Central memory CD4-positive, alpha-beta T cell (primary cell): ENCODE measurements around the gene SDHAF3.
"Not testable (repeated sequence)": the region's sequence is repeated elsewhere in the genome, so short reads cannot be mapped to it uniquely, and the experiment has no call there.

ENCODE experiments used
- DNase-seq: peaks from one replicate; pipeline ENCODE4 v3.0.0; 2022
- total RNA-seq, 3 experiments: gene quantifications; one replicate each; lab custom pipeline; 2026; lab: John Stamatoyannopoulos, UW

Gene SDHAF3
- 5.6 to 15.9 (median 9.8) reads per million in 3 experiments for total RNA-seq

DNA sequence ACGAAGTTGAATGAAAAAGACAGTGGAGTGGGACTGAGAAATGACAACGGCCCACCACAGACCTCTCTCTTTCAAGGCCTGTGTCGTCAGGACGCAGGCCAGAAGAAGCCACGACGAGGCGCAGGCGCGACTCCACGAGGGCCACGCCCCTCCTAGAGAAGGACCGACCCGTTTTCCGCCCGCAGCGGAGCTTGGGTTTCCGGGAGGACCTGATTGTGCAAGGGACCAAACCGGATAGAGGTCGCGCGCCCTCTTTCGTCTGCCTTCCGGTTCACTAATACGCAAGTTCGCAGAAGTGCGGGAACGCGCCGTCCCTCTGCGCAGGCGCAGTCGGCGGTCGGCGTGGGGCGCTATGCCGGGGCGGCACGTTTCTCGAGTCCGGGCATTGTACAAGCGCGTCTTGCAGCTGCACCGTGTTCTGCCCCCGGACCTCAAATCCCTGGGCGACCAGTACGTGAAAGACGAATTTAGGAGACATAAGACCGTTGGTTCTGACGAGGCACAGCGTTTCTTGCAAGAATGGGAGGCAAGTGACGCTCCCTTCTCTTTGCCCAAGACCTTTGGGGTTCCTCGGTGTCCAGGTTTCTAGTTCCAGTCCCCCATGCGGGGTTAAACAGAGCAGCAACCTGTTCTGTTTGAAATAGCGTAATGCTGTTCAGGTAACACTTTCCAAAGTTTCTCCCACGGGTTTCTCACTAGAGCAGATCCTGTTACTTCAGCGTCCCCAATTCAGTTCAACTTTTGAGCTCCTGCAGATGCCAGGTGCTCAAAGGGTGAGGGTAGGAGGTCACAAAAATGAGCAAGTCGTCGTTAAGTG, at the start of gene SDHAF3:
Gene SDHAF3 (plus strand): TSS at position 327 of the 817 bp plus-strand sequence. CDS start 26 bp downstream, at position 353.
- DNase-seq: peak; percentile 98

DNA sequence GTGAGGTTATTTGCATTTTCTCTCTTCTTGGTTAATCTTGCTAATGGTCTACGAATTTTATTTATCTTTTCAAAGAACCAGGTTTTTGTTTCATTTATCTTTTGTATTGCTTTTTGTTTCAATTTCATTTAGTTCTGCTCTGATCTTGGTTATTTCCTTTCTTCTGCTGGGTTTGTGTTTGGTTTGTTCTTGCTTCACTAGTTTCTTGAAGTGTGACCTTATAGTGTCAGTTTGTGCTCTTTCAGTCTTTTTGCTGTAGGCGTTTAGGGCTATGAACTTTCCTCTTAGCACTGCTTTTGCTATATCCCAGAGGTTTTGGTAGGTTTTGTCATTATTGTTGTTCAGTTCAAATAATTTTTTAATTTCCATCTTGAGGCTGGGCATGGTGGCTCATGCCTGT, 45.5 kb upstream of the SDHAF3 start:
- DNase-seq: not testable (repeated sequence)

DNA sequence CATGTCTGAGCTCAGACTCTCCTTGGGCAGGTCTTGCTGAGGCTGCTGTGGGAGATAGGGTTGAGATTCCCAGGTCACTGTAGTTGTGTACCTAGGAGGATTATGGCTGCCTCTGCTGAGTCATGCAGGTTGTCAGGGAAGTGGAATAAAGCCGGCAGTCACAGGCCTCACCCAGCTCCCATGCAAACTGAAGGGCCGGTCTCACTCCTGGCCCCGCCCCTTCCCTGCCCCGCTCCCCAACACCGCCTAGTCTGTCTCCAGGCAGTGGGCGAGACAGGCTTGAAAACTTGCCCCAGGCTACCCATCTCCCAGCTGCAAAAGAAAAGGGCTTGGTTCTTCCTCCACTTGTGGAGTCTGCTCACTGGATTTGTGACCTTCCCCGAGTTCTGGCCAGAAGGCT, 41.6 kb upstream of the SDHAF3 start:
- DNase-seq: no peak

DNA sequence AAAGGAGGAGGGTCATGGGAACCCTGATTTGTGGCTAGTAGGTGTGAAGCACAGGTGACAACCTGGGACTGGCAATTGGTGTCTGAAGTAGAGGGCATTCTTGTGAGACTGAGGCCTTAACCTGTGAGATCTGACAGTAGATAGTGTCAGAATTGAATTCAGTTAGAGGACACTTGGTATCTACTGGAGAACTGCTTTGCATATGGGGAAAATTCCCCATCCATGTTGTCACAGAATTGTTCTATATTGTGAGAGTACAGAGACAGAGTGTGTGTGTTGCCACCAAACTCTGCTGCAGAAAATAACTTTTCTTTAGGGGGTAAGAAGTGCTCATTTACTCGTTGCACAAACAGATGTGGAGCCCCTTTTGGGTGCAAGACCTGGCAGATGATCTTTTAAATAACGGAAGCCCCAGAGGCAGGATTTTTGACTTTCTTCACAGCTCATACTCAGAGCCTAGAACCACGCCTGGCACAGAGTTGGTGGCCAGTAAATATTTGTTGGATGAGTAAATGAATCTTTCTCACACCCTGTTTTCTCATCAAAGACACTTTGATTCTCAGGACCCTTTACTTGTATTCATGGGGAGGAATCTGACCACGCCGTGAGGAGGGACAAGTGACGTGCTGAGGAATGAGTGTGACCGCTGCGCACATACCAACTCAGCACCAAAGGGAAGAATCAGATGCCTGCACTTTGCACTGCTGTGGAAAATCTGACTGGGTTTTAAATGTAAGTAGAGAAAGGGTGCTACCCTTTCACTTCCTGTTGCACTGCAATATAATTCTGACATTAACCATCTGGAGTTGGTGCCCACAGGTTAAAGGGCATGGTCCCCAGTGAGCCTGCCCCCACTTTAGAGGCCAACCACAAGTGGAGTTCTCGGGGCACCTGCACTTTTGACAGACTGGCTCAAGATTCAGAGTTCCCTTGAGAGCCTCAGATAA, 39.2 kb upstream of the SDHAF3 start:
- DNase-seq: no peak

DNA sequence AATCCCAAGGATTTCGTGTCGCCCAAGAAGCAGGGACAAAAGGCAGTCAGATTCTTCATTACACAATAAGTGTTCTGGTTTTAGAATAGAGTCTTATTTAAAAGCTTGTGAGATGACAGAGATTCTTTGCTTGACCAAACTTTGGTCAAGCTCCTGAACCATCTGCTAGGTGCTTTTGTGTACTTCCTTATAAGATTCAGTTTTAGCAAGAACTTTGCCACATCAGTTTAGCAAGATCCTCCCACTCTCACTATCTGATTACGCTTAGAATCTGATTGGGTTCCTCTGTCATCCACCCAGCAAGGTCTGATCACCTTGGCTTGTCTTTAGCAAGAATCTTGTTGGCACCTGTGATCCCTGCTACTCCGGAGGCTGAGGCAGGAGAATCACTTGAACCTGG, 38.2 kb upstream of the SDHAF3 start:
- no peak for DNase-seq

DNA sequence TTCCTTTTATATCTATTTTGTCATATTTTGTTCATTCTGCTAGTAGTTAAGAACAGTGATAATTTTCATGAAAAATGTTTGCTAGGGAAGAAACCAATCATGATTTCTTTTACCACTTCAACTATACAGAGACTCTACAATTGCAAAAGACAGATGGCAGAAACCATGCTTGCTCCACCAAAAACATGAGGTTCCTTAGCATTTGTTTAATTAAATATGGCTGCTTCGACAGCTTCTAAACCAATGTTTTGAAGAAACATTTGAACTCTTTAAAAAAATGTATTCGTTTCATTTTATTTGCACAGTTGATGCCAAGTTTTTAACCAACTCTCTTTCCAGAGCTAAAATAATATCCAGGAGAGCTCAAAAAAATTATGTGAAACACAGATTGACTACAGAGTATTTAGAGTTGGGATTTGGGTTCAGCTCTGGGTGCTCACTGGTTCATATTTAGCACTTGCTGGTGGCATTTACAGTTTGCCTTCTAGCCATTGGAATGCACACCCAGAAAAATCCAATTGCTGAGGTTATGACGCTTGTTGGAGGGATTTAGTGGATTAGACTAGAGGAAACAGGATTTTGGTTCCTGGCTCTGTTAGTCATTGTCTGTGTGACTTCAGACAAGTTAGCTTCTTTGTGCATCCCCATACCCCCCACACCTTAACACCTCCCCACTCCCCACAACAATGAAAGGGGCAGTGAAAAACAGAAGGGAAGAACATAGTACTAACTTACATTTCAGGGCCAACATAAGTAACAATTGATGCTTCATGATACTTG, 35.8 kb upstream of the SDHAF3 start:
- no peak for DNase-seq

DNA sequence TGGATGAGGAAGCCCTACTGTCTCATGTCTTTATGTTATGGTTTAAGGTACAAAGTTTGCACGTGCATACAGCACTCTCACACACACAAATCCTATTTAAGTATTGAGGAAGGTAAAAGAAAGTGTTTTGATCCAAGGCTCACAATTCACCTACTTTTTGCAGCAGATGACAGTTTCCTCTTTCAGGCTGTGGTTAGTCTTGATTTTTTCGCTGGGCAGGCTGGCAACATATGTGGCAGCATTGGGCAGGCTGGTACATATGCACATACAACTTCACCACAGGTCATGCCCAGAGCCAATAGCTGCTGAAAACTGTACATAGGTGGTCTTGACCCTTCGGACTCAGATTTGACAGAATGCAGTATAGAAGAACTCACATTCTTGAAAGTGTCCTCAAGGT, 29.1 kb upstream of the SDHAF3 start:
- no peak for DNase-seq

DNA sequence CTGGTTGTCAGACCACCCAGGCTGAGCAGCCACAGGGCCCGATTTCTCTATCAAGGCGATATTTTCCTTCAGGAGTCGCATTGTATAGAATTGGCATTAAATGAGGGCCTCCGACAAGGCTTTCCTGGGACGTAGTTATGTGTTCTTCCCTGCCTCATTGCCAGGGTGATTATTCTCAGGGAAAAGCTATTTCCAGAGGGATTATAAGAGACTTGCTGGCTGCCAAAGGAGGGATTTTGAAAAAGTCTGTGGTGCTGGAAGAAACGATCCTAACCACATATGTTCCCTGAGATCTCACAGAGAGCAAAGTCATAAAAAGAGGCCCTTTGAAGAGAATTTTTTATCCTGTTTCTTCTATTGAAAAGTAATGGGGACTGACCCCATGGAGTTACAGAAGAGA, 27.7 kb upstream of the SDHAF3 start:
- DNase-seq: no peak

DNA sequence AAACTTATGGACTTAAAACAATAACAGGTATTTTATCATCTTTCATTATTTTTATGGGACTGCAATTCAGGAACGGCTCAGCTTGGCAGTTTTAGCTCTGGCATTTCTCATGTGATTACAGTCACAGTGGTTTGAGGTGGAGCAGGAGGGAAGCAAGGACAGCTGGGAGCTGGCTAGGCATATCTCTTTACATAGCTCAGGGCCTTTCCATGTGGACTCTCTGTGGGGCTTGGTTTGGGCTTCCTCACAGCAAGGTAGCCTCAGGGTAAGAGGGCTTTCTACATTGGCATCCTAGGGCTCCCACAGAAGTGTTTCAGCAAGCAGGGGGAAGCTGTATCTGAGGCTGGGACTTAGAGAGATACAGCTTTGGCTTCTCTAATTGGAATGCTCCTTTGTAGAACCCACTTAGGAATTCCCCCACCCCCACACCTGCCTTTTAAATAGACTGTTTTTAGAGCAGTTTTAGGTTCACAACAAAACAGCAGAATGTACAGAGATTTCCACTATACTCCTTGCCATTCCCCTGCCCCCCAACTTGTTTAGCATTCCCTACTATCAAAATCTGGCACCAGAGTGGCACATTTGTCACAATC, 26.6 kb upstream of the SDHAF3 start:
- DNase-seq: no peak

DNA sequence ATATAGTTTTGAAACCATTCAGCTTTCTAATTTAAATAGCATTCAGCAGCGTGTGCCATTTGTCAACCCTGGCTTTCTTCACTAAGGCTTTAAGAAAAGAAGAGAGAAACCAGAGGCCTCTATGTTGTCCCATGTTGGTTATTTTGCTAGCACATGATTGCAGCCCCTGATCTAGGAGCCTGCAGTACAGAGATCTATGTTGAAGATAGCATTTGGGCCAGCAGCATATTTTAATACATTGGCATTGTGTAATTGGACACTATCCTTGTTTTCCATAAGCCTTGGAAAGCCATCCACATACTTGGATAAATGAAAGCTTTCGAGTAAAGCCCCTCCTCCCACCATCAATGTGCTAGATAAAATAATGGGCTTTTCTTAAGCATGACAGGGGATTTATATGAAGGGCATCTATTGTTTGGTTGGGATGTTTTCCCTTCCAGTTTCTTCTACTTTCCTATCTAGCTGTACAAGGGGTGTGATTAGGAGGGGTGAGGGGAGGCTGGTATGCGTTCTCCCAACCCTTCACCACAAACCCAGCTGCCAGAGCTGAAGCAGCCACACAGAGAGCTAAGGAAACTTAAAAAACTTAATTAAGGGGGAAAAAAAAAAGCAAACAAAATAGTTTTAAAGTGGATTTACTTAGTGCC, 23.1 kb upstream of the SDHAF3 start:
- DNase-seq: no peak

DNA sequence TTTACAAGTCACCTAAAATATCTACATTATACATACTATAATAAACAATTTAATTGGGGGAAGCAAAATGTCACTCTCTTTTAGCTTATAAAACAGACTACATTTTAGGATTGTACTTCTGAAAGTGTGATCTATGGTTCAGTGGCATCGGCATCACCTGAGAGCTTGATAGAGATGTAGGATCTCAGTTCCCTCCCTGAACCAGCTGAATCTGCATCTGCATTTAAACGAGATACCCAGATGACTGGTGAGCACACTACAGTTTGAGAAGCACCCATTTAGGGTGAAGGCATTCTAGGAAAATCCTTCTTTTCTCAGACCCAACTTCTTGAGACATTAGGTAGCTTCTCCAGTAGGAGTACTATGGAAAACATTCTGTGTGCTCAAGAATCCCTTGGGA, 21.5 kb upstream of the SDHAF3 start:
- no peak for DNase-seq

DNA sequence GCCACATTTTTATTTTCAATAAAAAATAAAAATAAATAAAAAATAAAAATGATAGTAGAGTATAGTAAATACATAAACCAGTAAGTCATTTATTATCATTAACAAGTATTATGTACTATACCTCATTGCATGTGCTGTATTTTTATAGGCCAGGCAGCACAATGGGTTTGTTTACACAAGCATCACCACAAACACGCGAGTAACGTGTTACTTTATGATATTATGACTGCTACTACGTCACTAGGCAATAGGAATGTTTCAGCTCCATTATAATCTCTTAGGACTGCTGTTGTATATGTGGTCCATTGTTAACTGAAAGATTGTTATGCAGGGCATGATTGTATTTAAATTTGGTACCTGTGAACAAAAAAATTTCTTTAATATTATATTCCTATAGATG, 20.8 kb upstream of the SDHAF3 start:
- DNase-seq: no peak

DNA sequence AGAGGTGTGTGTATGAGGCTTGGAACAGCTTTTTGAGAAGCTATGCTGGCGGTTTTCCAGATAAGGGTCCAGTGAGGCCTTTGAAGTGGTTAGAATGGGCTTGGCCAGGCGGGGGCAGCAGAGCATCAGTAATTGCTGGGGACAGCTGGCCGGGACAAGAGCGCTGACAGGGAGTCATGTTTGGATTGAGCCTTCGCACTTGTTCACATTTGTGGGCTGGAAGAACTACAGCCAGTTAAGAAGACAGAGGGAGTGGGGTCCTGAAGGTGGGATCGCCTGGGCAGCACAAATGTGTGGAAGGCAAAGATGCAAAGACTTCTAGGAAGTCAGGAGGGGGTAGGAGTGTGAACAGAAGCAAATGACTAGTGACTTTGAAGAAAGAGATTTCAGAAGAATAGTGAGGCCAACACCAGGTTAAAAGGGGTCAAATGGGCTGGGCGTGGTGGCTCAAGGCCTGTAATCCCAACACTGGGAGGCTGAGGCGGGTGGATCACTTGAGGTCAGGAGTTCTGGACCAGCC, 12.7 kb upstream of the SDHAF3 start:
- DNase-seq: peak; percentile 41

DNA sequence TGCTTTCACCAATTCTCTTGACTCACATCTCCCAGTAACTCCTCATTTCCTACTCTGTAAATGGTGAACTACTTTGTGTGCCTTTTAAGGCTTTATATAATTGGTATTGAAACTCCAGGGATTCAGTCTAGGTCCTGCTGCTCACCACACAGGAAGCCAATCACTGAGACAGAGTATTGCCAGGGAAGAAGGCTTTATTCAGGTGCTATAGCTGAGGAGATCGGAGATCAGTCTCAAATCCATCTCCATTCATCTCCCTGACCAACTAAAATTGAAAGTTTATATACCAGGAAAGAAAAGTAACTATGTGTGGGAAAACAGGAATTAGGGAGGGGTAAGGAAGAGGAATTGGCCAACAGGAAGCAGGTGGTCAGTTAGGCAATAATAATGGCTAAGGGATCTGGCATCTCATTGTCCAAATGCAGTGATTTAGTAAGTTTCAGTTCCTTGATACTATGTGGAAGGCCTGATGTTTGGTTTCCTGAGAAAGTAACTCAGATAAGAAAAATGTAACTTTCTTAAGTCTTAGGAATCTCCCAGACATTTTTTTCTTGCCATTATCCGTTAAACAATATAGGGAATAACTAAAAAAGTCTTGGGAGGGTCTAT, 10.2 kb upstream of the SDHAF3 start:
- no peak for DNase-seq

DNA sequence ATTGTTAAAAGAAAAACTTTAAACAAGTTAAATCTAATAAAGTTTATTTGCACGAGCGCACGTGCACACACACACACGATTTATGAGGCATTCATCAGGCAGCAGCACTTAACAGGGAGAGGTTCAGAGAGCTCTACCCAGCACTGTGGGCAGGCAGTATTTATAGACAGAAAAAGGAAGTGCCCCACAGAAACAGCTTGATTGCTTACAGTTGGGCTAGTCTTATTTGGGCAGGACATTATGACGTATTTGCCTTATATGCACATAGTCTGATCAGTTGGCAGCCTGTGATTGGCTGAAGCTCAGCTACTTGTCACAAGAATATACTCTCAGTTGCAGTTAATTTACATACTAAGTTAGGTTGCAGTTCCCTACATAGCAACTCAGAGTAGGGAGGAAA, 1.2 kb upstream of the SDHAF3 start:
- DNase-seq: no peak

DNA sequence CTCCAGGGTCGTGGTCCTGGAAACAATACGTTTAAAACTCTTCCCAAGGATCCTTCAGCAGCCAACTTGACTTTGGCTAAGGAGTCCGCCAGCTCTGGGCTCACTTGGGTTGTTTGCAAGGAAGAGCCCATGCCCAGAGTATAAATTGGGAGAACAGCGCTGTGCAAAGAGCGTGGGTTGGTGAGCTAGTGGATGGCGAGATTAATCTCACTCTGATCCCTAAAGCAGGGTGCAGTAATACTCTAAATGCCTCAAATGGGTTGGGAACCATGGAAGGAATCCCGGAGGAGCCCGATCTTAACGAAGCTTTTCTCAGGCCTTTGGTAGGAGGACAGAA, 495 bp upstream of the SDHAF3 start:
- DNase-seq: no peak

DNA sequence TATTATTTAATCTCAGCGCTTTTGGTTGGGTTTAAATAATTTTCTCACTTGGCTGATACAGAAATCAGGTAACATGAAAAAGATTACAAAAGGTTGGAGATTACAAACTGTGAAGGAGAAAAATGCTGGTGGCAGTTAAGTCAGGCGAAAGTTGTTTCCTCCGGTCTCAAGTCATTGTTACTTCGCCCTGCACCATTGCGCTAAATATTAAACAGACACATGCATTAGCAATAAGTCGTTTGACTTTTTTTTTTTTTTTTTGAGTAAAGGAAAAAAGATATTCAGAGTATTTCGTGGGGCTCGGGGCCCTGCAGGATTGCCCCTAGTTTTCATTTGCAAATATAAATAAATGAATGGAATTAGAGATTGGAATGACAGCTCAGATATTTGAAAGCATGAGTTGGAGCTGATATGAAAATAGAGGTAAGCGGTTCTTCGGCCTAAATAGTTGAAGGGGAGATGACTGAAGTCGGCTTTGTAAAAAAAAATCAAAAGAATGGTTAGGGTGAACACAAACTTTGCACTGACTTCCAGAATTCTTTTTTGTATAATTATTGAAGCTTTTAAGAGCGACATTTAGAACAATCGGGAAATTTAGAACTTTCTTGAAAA, 914 bp downstream of the SDHAF3 start:
- no peak for DNase-seq

DNA sequence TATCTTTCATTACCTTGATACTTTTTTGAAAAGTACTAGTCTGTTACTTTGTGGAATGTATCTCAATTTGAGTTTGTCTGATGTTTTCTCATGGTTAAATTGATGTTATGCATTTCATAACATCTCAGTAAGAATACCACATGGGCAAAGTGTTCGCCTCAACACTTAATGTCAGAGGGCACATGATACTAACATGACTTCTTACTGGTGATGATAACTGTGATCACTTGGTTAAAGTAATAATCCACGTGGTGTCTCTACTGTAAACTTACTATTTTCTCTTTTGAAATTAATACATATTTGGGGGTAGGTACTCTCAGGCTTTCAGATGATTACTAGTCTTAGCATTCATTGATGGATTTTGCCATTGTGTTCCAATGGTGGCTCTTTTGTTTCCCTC, 2.2 kb downstream of the SDHAF3 start:
- DNase-seq: no peak

DNA sequence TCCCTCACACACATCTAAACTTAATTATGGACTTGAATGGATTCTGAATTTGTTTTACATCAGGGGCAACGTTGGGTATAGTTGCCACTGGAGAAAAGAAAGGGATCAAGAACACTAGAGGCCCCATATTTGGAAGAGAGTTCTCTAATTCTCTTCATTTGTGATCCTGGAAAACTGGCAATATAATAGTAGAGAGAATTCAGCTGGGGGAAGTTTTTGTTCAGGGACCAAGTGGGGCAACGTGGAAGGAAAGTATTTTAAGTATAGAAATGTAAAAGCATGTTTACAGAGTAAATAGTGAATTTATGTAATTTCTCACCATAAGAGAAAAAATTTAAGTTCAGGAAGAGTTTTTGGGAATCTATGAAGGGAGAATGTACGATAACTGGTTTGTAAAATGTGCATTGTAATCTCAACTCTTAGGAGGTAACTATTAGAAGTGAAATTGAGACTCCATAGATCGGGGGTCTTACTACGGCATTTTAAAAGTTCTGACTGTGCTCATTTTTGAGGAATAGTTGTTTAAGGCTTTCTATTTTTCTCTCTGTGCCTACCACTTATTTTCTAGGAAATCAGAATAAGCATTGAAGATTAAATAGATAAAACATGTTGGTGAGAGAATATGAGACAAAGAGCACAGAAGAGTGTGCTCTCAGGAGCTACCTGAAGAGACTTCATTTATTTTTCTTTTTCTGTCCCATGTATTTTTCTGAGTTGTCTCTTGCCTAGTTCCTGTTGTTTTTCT, 3.4 kb downstream of the SDHAF3 start:
- no peak for DNase-seq

DNA sequence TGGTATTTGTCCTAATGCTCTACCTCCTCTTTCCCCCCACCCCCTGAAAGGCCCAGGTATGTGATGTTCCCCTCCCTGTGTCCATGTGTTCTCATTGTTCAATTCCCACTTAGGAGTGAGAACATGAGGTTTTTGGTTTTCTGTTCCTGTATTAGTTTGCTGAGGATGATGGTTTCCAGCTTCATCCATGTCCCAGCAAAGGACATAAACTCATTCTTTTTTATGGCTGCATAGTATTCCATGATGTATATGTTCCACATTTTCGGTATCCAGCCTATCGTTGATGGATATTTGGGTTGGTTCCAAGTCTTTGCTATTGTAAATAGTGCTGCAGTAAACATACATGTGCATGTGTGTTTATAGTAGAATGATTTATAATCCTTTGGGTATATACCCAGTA, 5.6 kb downstream of the SDHAF3 start:
- not testable (repeated sequence) for DNase-seq
